Cardiac muscle cell (in vitro differentiated cells and primary cell): ENCODE data around the gene SH3PXD2A. TPM values are rescaled to one million over a fixed set of nuclear protein-coding genes. Genes with fewer than 3 reads are reported as not detected.
A peak's percentile ranks its signal among the peaks of the same experiment; 100 is the strongest.

Experiments
- DNase-seq, 2 donors: peaks; one replicate each; pipeline versions ENCODE4 v3.0.0 to v3.0.0-alpha.2; 2010 to 2017; ENCODE audit warnings: low read depth in 1 of 2, low spot score in 1 of 2
- H3K27ac ChIP-seq: fragments of 200-600 bp; sonication (generic); 2 replicates; pipeline ENCODE4 v1.5.1; 2016
- H3K27me3 ChIP-seq: fragments of 200-600 bp; sonication (generic); 2 replicates; pipeline ENCODE4 v1.6.0; 2016; ENCODE audit warnings: control low read depth
- H3K36me3 ChIP-seq: fragments of 200-600 bp; sonication (generic); 2 replicates; pipeline ENCODE4 v1.5.1; 2016; ENCODE audit warnings: control low read depth
- H3K4me1 ChIP-seq: fragments of 200-600 bp; sonication (generic); 2 replicates; pipeline ENCODE4 v1.8.1; 2017; ENCODE audit warnings: low read depth, mild to moderate bottlenecking, mixed run types
- H3K4me3 ChIP-seq: fragments of 200-600 bp; sonication (generic); 2 replicates; pipeline ENCODE4 v1.5.1; 2016; ENCODE audit warnings: mild to moderate bottlenecking
- H3K9me3 ChIP-seq: fragments of 200-600 bp; sonication (generic); 2 replicates; pipeline ENCODE4 v1.5.1; 2017; ENCODE audit warnings: low read depth, mild to moderate bottlenecking, control low read depth
- polyA plus RNA-seq: library from polyadenylated mRNA; unstranded; fragments of >200 nt; fragmentation: Nextera tagmentation; extraction: Ambion mirVana; gene quantifications from 2 replicates; pipeline ENCODE4 v1.2.1, GENCODE V29; 2016
- total RNA-seq: library from RNA; depleted of rRNA; stranded (reverse); fragments of >200 nt; gene quantifications from 2 replicates; pipeline ENCODE4 v1.2.3, GENCODE V29; 2016
- TF ChIP-seq, protein P1 (sequence below): IDR thresholded peaks from 2 replicates; pipeline ENCODE4 v1.5.1; 2012; ENCODE audit warnings: low read depth, mild to moderate bottlenecking, low read length

SH3PXD2A gene
- total and polyA plus RNA-seq, 2 experiments from 2014 or later: 32.2 to 75.9 TPM

DNA sequence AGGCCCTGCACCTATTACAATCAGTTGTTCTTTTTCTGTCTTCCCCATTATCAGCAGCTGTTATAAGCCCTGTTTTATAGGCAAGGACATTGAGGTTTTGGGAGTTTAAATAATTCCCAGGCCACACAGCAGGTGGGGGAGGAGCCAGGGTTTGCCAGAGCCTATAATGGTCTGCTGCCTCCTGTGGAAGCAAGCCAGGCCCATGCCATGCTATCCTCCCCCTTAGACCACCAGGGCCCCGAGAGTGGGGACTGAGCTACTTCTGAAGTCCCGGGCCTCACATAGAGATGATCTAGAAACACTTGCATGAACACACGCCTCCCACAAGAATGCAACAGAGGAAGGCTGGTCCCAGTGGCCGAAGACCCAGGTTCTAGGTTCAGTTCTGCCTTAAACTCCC is 141.7 kb downstream of the SH3PXD2A start:
- no peaks in the 10 kb centered on the region for H3K27me3 ChIP-seq
- DNase-seq: no peak
- TF ChIP-seq, protein P1, sequence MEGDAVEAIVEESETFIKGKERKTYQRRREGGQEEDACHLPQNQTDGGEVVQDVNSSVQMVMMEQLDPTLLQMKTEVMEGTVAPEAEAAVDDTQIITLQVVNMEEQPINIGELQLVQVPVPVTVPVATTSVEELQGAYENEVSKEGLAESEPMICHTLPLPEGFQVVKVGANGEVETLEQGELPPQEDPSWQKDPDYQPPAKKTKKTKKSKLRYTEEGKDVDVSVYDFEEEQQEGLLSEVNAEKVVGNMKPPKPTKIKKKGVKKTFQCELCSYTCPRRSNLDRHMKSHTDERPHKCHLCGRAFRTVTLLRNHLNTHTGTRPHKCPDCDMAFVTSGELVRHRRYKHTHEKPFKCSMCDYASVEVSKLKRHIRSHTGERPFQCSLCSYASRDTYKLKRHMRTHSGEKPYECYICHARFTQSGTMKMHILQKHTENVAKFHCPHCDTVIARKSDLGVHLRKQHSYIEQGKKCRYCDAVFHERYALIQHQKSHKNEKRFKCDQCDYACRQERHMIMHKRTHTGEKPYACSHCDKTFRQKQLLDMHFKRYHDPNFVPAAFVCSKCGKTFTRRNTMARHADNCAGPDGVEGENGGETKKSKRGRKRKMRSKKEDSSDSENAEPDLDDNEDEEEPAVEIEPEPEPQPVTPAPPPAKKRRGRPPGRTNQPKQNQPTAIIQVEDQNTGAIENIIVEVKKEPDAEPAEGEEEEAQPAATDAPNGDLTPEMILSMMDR: no peak
- H3K4me3 ChIP-seq: no peak overlapping the region
- no peaks in the 10 kb centered on the region for H3K9me3 ChIP-seq
- H3K36me3 ChIP-seq: no peaks in the 10 kb centered on the region
- peak overlapping the region; percentile 20 for H3K27ac ChIP-seq
- H3K4me1 ChIP-seq: no peaks in the 10 kb centered on the region

DNA sequence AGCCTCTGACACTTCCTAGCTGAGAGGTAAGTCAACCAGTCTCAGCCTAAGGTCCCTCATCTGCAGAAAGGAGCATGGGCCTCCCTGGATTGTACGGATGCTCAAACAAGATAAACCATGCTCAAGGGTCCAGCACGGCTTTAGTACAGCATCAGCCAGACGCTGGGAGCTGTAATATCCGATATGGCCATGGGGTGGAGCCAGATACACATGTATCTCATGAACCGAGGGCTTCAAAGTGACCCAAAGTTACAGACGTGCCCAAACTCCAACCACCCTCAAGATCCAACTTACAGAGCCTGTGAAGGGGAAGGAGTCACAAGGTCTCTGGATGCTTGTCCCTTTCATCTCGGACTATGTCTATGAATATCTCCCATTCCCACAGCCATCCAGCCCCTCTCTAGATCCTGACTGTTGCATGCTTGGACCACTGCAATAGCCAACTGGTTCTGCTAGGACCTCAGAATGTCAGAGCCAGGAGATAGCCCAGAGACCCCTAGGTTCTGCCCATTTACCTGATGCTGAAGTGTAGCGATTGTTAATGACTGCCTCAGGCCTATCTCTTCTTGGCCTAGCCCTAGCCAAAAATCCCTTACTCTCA is 142.4 kb downstream of the SH3PXD2A start:
- peak overlapping the region; percentile 12 for H3K27ac ChIP-seq
- peak; percentile 83 to 86 for DNase-seq

DNA sequence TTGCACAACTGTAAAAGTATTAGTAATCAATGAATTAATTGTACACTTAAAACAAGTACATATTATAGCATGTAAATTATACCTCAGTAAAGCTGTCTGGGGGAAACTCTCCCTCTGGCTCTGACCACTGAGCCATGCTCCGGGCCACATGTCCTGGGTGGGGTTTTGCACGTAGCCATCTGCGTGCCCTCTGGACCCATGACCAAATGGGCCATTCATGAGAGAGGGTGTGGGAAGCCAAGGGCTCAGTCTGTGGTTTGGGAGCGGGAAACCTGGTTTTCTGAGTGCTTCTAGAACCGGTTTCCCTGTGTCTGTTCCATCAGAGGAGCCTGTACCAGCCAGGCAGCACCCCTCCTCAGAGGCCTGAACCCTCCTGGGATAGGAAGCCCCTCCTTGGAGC is 143.2 kb downstream of the SH3PXD2A start:
- H3K27me3 ChIP-seq: no peaks in the 10 kb centered on the region
- no peak overlapping the region for H3K27ac ChIP-seq
- TF ChIP-seq, protein P1: no peak
- DNase-seq: no peak
- no peaks in the 10 kb centered on the region for H3K36me3 ChIP-seq
- no peaks in the 10 kb centered on the region for H3K9me3 ChIP-seq
- H3K4me3 ChIP-seq: no peak overlapping the region
- no peaks in the 10 kb centered on the region for H3K4me1 ChIP-seq

More for the DNA sequence above, 142.4 kb downstream of the SH3PXD2A start:
- H3K4me3 ChIP-seq: no peak overlapping the region
- TF ChIP-seq, protein P1: peak; percentile 81
- no peaks in the 10 kb centered on the region for H3K27me3 ChIP-seq
- no peaks in the 10 kb centered on the region for H3K9me3 ChIP-seq
- H3K4me1 ChIP-seq: no peaks in the 10 kb centered on the region
- no peaks in the 10 kb centered on the region for H3K36me3 ChIP-seq

DNA sequence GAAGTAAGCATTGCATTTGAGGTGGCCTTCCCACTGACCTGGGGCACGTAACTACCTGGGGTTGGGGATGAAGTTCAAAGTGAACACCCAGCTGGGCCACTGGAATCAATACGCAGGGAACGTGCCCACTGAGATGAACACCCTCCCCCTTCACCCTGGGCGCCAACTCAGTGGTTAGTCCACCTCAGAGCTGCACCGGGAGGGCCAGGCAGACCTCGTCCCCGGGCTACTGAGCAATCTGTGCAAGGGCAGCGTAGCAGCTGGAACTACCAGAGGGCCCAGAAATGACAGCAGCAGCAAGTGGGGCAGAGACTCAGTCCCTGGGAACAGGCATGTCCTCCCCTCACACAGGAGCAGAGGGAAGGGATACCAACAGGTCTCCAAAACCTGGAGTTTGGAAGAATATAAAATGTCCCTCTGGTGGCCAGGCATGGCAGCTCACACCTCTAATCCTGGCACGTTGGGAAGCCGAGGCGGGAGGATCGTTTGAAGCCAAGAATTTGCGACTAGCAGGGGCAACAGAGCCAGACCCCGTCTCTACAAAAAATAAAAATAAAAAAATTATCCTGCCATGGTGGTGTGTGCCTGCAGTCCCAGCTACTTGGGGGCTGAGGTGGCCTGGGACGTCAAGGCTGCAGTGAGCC is 143.9 kb downstream of the SH3PXD2A start:
- no peak overlapping the region for H3K4me3 ChIP-seq
- no peaks in the 10 kb centered on the region for H3K9me3 ChIP-seq
- H3K27me3 ChIP-seq: no peaks in the 10 kb centered on the region
- H3K36me3 ChIP-seq: no peaks in the 10 kb centered on the region
- DNase-seq: no peak
- TF ChIP-seq, protein P1: peak; percentile 15
- no peaks in the 10 kb centered on the region for H3K4me1 ChIP-seq
- H3K27ac ChIP-seq: no peak overlapping the region

DNA sequence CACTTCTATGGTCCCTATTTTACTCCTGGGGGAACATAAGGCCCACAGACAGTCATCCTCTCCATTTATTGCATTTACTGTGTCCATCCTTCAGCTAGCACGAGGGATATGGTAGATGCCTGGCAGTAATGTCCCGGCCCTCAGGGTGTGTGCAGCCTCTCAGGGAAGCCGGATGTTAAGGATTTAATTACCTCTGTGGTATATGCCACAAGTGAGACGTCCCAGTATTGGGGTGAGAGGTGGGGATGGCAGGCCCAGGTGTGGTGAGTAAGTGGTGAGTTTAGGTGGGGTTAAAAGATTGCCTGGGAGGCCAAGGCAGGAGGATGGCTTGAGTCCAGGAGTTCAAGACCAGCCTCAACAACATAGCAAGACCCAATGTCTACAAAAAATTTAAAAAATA is 144.9 kb downstream of the SH3PXD2A start:
- Histone ChIP-seq H3K27ac (no peak overlapping the region), H3K9me3 (no peaks in the 10 kb centered on the region), H3K36me3 (no peaks in the 10 kb centered on the region), H3K4me1 (no peaks in the 10 kb centered on the region), H3K4me3 (no peak overlapping the region), H3K27me3 (no peaks in the 10 kb centered on the region)
- TF ChIP-seq, protein P1: no peak
- DNase-seq: no peak
